Neural progenitor cell (in vitro differentiated cells): ENCODE data around the gene CHD5. TPM values are rescaled to one million over a fixed set of nuclear protein-coding genes. Genes with fewer than 3 reads are reported as not detected.

Experiments used
- DNase-seq: peaks from one replicate; pipeline ENCODE4 v3.0.0-alpha.2; 2016; ENCODE audit warnings: low spot score
- H2AFZ ChIP-seq: fragments of 200-600 bp; sonication (generic); replicated peaks from 2 replicates; pipeline ENCODE4 v1.6.1; 2016; ENCODE audit warnings: antibody characterized with exemption
- H3F3A ChIP-seq: fragments of 200-600 bp; sonication (generic); 2 replicates; pipeline ENCODE4 v1.6.1; 2016; ENCODE audit warnings: antibody characterized with exemption, low read depth
- H3K27ac ChIP-seq: fragments of 200-600 bp; sonication (generic); 2 replicates; pipeline ENCODE4 v1.5.1; 2016; ENCODE audit warnings: mild to moderate bottlenecking
- H3K27me3 ChIP-seq: fragments of 200-600 bp; sonication (generic); 2 replicates; pipeline ENCODE4 v1.6.1; 2016; ENCODE audit warnings: mild to moderate bottlenecking, moderate library complexity
- H3K36me3 ChIP-seq: fragments of 200-600 bp; sonication (generic); 2 replicates; pipeline ENCODE4 v1.5.1; 2016
- H3K4me1 ChIP-seq: fragments of 200-600 bp; sonication (generic); 2 replicates; pipeline ENCODE4 v1.6.1; 2016; ENCODE audit warnings: mixed run types
- H3K4me2 ChIP-seq: fragments of 200-600 bp; sonication (generic); 2 replicates; pipeline ENCODE4 v1.6.1; 2016
- H3K4me3 ChIP-seq: fragments of 200-600 bp; sonication (generic); 2 replicates; pipeline ENCODE4 v1.5.1; 2016
- H3K79me2 ChIP-seq: fragments of 200-600 bp; sonication (generic); 2 replicates; pipeline ENCODE4 v1.6.1; 2016; ENCODE audit warnings: low read depth
- H3K9ac ChIP-seq: fragments of 200-600 bp; sonication (generic); 2 replicates; pipeline ENCODE4 v1.6.1; 2016
- H3K9me3 ChIP-seq: fragments of 200-600 bp; sonication (generic); 2 replicates; pipeline ENCODE4 v1.5.1; 2016; ENCODE audit warnings: low read depth
- H4K20me1 ChIP-seq: fragments of 200-600 bp; sonication (generic); 2 replicates; pipeline ENCODE4 v1.6.1; 2016; ENCODE audit warnings: low read depth
- H3K27ac Mint-ChIP-seq: 3 replicates; pipeline ENCODE4 v1.8.0; 2021; ENCODE audit warnings: mixed read lengths
- H3K27me3 Mint-ChIP-seq: 2 replicates; pipeline ENCODE4 v1.8.0; 2022; ENCODE audit warnings: low read depth, mild to moderate bottlenecking, inconsistent platforms, moderate library complexity, mixed read lengths; ENCODE audit not compliant: insufficient read depth
- H3K36me3 Mint-ChIP-seq: 3 replicates; pipeline ENCODE4 v1.8.0; 2021; ENCODE audit warnings: mixed read lengths
- H3K4me1 Mint-ChIP-seq: 3 replicates; pipeline ENCODE4 v1.8.0; 2021; ENCODE audit warnings: mixed read lengths
- H3K4me3 Mint-ChIP-seq: 3 replicates; pipeline ENCODE4 v1.8.0; 2021; ENCODE audit warnings: mild to moderate bottlenecking, moderate library complexity, mixed read lengths
- H3K9me3 Mint-ChIP-seq: 3 replicates; pipeline ENCODE4 v1.8.0; 2020; ENCODE audit warnings: mixed read lengths
- EZH2 ChIP-seq: fragments of 200-600 bp; sonication (generic); IDR thresholded peaks from 2 replicates; pipeline ENCODE4 v1.6.1; 2017; ENCODE audit warnings: antibody characterized with exemption, mild to moderate bottlenecking, moderate library complexity
- EZH2phosphoT487 ChIP-seq: fragments of 200-600 bp; sonication (generic); IDR thresholded peaks from 2 replicates; pipeline ENCODE4 v1.6.1; 2017; ENCODE audit warnings: antibody characterized with exemption
- total RNA-seq: library from RNA; depleted of rRNA; stranded (reverse); fragments of >200 nt; gene quantifications from 2 replicates; pipeline ENCODE4 v1.2.3, GENCODE V29; 2015; ENCODE audit warnings: low replicate concordance
- TF ChIP-seq, protein P1 (sequence below): fragments of 200-600 bp; sonication (generic); IDR thresholded peaks from 2 replicates; pipeline ENCODE4 v1.5.1; 2017; ENCODE audit warnings: antibody characterized with exemption, mild to moderate bottlenecking

Gene CHD5
- total RNA-seq, result 0.17 and 0.22 TPM in 2 replicates

DNA sequence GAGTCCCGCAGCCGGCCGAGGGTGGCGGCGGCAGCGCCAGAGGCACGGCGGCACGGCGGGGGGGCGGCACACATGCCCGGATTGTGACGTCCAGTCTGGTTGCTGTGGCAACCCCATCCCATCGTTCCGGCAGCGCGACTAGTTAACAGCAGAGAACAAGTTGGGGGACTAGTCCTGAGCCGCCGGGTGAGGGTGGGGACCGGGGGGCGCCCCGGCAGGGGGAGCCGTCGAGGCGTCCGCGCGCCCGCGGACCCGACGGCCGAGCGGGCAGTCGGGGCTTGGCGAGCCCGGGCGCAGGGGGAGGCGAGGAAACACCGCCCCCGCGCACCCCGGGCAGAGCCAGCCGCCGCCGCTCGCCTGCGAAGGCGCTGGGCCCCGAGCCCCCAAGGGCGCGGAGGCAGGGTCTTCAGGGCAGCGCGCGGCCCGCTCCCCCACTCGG lies at the start of gene CHD5:
Gene CHD5, minus strand, starts transcription at position 54 of the 439 bp plus-strand sequence. CDS start 298 bp downstream, outside the sequence.
- Histone ChIP-seq H3K36me3 (no peaks in the 10 kb centered on the region), H3K4me2 (peak within 1 kb of the TSS; percentile 79), H2AFZ (no peak within 1 kb of the TSS), H3K4me3 (peak within 1 kb of the TSS; percentile 51), H3K79me2 (no peaks in the 10 kb centered on the region), H3K27ac (no peak within 1 kb of the TSS), H3K4me1 (peaks cover 21% of the 10 kb centered on the region), H3K27me3 (peaks cover 81% of the 10 kb centered on the region), H3K9ac (no peak within 1 kb of the TSS), H4K20me1 (peaks cover 71% of the 10 kb centered on the region), H3K9me3 (no peaks in the 10 kb centered on the region), H3F3A (peaks cover 41% of the 10 kb centered on the region)
- DNase-seq, result peak; percentile 83
- H3K9me3 Mint-ChIP-seq, result no peaks in the 10 kb centered on the region
- peaks cover 4% of the 10 kb centered on the region for H3K36me3 Mint-ChIP-seq
- H3K27ac Mint-ChIP-seq, result no peak within 1 kb of the TSS
- peak within 1 kb of the TSS; percentile 67 for H3K4me3 Mint-ChIP-seq
- H3K4me1 Mint-ChIP-seq, result peaks cover 14% of the 10 kb centered on the region
- TF ChIP-seq, protein P1, sequence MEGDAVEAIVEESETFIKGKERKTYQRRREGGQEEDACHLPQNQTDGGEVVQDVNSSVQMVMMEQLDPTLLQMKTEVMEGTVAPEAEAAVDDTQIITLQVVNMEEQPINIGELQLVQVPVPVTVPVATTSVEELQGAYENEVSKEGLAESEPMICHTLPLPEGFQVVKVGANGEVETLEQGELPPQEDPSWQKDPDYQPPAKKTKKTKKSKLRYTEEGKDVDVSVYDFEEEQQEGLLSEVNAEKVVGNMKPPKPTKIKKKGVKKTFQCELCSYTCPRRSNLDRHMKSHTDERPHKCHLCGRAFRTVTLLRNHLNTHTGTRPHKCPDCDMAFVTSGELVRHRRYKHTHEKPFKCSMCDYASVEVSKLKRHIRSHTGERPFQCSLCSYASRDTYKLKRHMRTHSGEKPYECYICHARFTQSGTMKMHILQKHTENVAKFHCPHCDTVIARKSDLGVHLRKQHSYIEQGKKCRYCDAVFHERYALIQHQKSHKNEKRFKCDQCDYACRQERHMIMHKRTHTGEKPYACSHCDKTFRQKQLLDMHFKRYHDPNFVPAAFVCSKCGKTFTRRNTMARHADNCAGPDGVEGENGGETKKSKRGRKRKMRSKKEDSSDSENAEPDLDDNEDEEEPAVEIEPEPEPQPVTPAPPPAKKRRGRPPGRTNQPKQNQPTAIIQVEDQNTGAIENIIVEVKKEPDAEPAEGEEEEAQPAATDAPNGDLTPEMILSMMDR, result peak; percentile 46
- TF ChIP-seq EZH2phosphoT487, result peak; percentile 20
- peak; percentile 61 for TF ChIP-seq EZH2
- H3K27me3 Mint-ChIP-seq, result peaks cover 48% of the 10 kb centered on the region

- H3K4me3 ChIP-seq, result no peak overlapping the region
- TF ChIP-seq, protein P1, result no peak
- no peak for TF ChIP-seq EZH2phosphoT487
- no peak for TF ChIP-seq EZH2
- H3K9me3 Mint-ChIP-seq, result no peaks in the 10 kb centered on the region
- no peak overlapping the region for H2AFZ ChIP-seq
- H3K27me3 ChIP-seq, result no peaks in the 10 kb centered on the region
- H3K4me1 ChIP-seq, result no peaks in the 10 kb centered on the region
- peaks cover 31% of the 10 kb centered on the region for H3K36me3 Mint-ChIP-seq
- H3K27me3 Mint-ChIP-seq, result peaks cover 3% of the 10 kb centered on the region
- H3K27ac Mint-ChIP-seq, result no peak overlapping the region
- H3K36me3 ChIP-seq, result peaks cover 8% of the 10 kb centered on the region
- peaks cover 45% of the 10 kb centered on the region for H4K20me1 ChIP-seq
- H3K9me3 ChIP-seq, result no peaks in the 10 kb centered on the region
- H3K27ac ChIP-seq, result no peak overlapping the region
- H3K4me3 Mint-ChIP-seq, result no peak overlapping the region
- H3F3A ChIP-seq, result peaks cover 25% of the 10 kb centered on the region
- DNase-seq, result no peak
- peaks cover 20% of the 10 kb centered on the region for H3K79me2 ChIP-seq
- H3K4me1 Mint-ChIP-seq, result peaks cover 22% of the 10 kb centered on the region
- H3K9ac ChIP-seq, result no peak overlapping the region
- H3K4me2 ChIP-seq, result no peak overlapping the region
Observed at GRCh38 chr1:6225651-6226050, 45.5 kb upstream of the CHD5 start.

DNA sequence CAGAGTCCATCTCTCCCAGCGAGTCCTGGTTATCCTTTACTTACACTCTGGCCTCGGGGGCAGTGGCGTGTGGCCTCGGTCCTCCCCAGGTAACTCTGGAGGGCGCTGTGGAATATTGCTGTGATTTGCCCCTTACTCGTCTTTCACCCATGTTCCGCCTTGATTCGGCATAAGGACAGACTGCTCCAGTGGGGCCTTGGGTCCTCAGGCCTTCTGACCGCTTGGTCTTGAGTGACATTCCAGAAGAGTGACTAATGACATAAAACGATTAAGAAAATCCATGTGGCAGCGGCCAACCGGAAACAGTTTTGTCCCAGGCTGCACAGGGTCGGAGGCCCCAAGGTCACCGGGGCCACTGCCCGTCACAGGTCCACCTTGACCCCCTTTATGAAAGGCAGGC lies 44.6 kb upstream of the CHD5 start:
- Mint-ChIP-seq H3K36me3 (peaks cover 31% of the 10 kb centered on the region), H3K4me1 (peaks cover 22% of the 10 kb centered on the region), H3K27me3 (peaks cover 3% of the 10 kb centered on the region), H3K4me3 (peak overlapping the region; percentile 24), H3K27ac (no peak overlapping the region), H3K9me3 (no peaks in the 10 kb centered on the region)
- Histone ChIP-seq H3K27ac (no peak overlapping the region), H3K9ac (no peak overlapping the region), H3K36me3 (peaks cover 8% of the 10 kb centered on the region), H4K20me1 (peaks cover 45% of the 10 kb centered on the region), H2AFZ (no peak overlapping the region), H3K27me3 (no peaks in the 10 kb centered on the region), H3F3A (peaks cover 25% of the 10 kb centered on the region), H3K4me3 (no peak overlapping the region), H3K79me2 (peaks cover 12% of the 10 kb centered on the region), H3K4me2 (no peak overlapping the region), H3K9me3 (no peaks in the 10 kb centered on the region), H3K4me1 (no peaks in the 10 kb centered on the region)
- no peak for DNase-seq
- TF ChIP-seq EZH2, result no peak
- no peak for TF ChIP-seq EZH2phosphoT487

GRCh38 chr1:6223617-6224016 lies 43.5 kb upstream of the CHD5 start:
- Histone ChIP-seq H3K79me2 (peaks cover 12% of the 10 kb centered on the region), H3K4me1 (no peaks in the 10 kb centered on the region), H3K4me3 (no peak overlapping the region), H3K4me2 (no peak overlapping the region), H3F3A (peaks cover 25% of the 10 kb centered on the region), H3K27ac (no peak overlapping the region), H3K9me3 (no peaks in the 10 kb centered on the region), H2AFZ (no peak overlapping the region), H3K27me3 (no peaks in the 10 kb centered on the region), H4K20me1 (peaks cover 45% of the 10 kb centered on the region), H3K9ac (no peak overlapping the region), H3K36me3 (peaks cover 8% of the 10 kb centered on the region)
- Mint-ChIP-seq H3K4me1 (peaks cover 22% of the 10 kb centered on the region), H3K36me3 (peaks cover 31% of the 10 kb centered on the region), H3K27ac (no peak overlapping the region), H3K4me3 (no peak overlapping the region), H3K9me3 (no peaks in the 10 kb centered on the region), H3K27me3 (peaks cover 3% of the 10 kb centered on the region)
- TF ChIP-seq EZH2phosphoT487 (no peak), EZH2 (no peak)
- TF ChIP-seq, protein P1, result no peak
- DNase-seq, result no peak
